Endothelial cell of umbilical vein (primary cell): ENCODE results near the gene PCNX1. TPM values are rescaled to one million over a fixed set of nuclear protein-coding genes. Genes with fewer than 3 reads are reported as not detected.

Experiments used
- BruUV-seq: library from RNA; stranded (reverse); fragments of 400-500 nt; replicated peaks from 2 replicates; lab custom pipeline; 2021; lab: Mats Ljungman, UMichigan
- CTCF ChIA-PET: fragments of 300-600, 350-600 bp; sonication (Branson Sonifier 250); formaldehyde crosslinking; loops from one replicate; lab custom pipeline; 2021; ENCODE audit warnings: antibody characterized with exemption, inconsistent platforms; lab: Charles Lee
- POLR2A ChIA-PET: fragments of 300-600, 350-600 bp; sonication (Branson Sonifier 250); formaldehyde crosslinking; loops from one replicate; lab custom pipeline; 2021; ENCODE audit warnings: antibody characterized with exemption, inconsistent platforms; lab: Charles Lee
- DNase-seq: peaks from one replicate; pipeline ENCODE4 v3.0.0-alpha.2; 2011; ENCODE audit warnings: low read depth, low spot score
- FAIRE-seq: peaks from 2 replicates; lab custom pipeline; 2011; peaks lifted over from hg19 to GRCh38; lab: Jason Lieb, UNC
- H2AFZ ChIP-seq: 2 replicates; pipeline ENCODE4 v1.6.0; 2012; ENCODE audit warnings: low read depth, low read length, control low read depth, inconsistent platforms
- H3K27ac ChIP-seq: 2 replicates; pipeline ENCODE4 v1.5.1; 2011; ENCODE audit warnings: low read depth, mild to moderate bottlenecking, control low read depth, low read length, moderate library complexity; ENCODE audit not compliant: insufficient read depth
- H3K27me3 ChIP-seq, 2 experiments: 2 replicates each; pipeline versions ENCODE4 v1.6.0 to v1.6.1; 2011; ENCODE audit warnings: low read length in 2 of 2, mixed read lengths in 1 of 2; ENCODE audit not compliant: control insufficient read depth in 2 of 2, insufficient read depth in 2 of 2
- H3K36me3 ChIP-seq, 2 experiments: 2 replicates in 1 of 2; 3 replicates in 1 of 2; pipeline ENCODE4 v1.5.1; 2011; ENCODE audit warnings: low read length in 2 of 2, mild to moderate bottlenecking in 1 of 2, moderate library complexity in 1 of 2; ENCODE audit not compliant: control insufficient read depth in 2 of 2, insufficient read depth in 2 of 2; ENCODE audit errors: extremely low read depth in 1 of 2
- H3K4me1 ChIP-seq: 3 replicates; pipeline ENCODE4 v1.5.1; 2011; ENCODE audit warnings: mild to moderate bottlenecking, low read length; ENCODE audit not compliant: control insufficient read depth, insufficient read depth; ENCODE audit errors: extremely low read depth
- H3K4me2 ChIP-seq: 2 replicates; pipeline ENCODE4 v1.6.1; 2011; ENCODE audit warnings: low read length, control low read depth, mixed read lengths; ENCODE audit not compliant: insufficient read depth
- H3K4me3 ChIP-seq, 3 experiments: fragments of 200-600 bp in 1 of 3; sonication (generic), shearing (Covaris generic) in 1 of 3; replicated peaks in 1 of 3; 2 replicates each; pipeline ENCODE4 v1.5.1; 2011 to 2016; ENCODE audit warnings: control low read depth in 3 of 3, low read length in 3 of 3, mild to moderate bottlenecking in 2 of 3, inconsistent platforms in 1 of 3, low read depth in 1 of 3, moderate library complexity in 1 of 3; ENCODE audit not compliant: insufficient read depth in 1 of 3
- H3K79me2 ChIP-seq: 2 replicates; pipeline ENCODE4 v1.6.0; 2012; ENCODE audit warnings: low read length, inconsistent platforms; ENCODE audit not compliant: control insufficient read depth, insufficient read depth
- H3K9ac ChIP-seq: replicated peaks from 2 replicates; pipeline ENCODE3; 2011; ENCODE audit warnings: low read length, control low read depth; ENCODE audit not compliant: insufficient read depth; ENCODE audit errors: extremely low read depth
- H3K9me1 ChIP-seq: replicated peaks from 3 replicates; pipeline ENCODE4 v1.6.0; 2011; ENCODE audit warnings: mild to moderate bottlenecking, low read length; ENCODE audit not compliant: control insufficient read depth, insufficient read depth; ENCODE audit errors: extremely low read depth
- H3K9me3 ChIP-seq: replicated peaks from 2 replicates; pipeline ENCODE4 v1.5.1; 2012; ENCODE audit warnings: low read length, inconsistent platforms; ENCODE audit not compliant: control insufficient read depth, insufficient read depth
- H4K20me1 ChIP-seq: replicated peaks from 2 replicates; pipeline ENCODE3; 2011; ENCODE audit warnings: mild to moderate bottlenecking, low read length; ENCODE audit not compliant: control insufficient read depth, insufficient read depth; ENCODE audit errors: extremely low read depth
- EZH2 ChIP-seq: IDR thresholded peaks from 2 replicates; pipeline ENCODE4 v1.6.1; 2012; ENCODE audit warnings: borderline replicate concordance, low read depth, mild to moderate bottlenecking, moderate library complexity, low read length, inconsistent platforms; ENCODE audit not compliant: severe bottlenecking
- FOS ChIP-seq: IDR thresholded peaks from 2 replicates; pipeline ENCODE4 v1.6.1; 2011; ENCODE audit warnings: mild to moderate bottlenecking, low read length, moderate library complexity, borderline replicate concordance; ENCODE audit not compliant: insufficient read depth
- GATA2 ChIP-seq: IDR thresholded peaks from 2 replicates; pipeline ENCODE4 v1.7.0; 2011; ENCODE audit warnings: low read depth, mild to moderate bottlenecking, moderate library complexity, mixed read lengths, low read length; ENCODE audit not compliant: insufficient read length, insufficient read depth
- MYC ChIP-seq: IDR thresholded peaks from one replicate; pipeline ENCODE4 v1.6.1; 2011; ENCODE audit warnings: mild to moderate bottlenecking, low read depth, low read length
- POLR2AphosphoS5 ChIP-seq: IDR thresholded peaks from 2 replicates; pipeline ENCODE4 v1.6.1; 2012; ENCODE audit warnings: low read depth, mild to moderate bottlenecking, control low read depth, low read length, moderate library complexity; ENCODE audit not compliant: insufficient read depth
- dilution Hi-C: fragments of 300-500 bp; cut with MboI; formaldehyde crosslinking; loops from one replicate; pipeline ENCODE4 v1.15.0; 2019; ENCODE audit warnings: low sequenced_read_pairs; ENCODE audit not compliant: extremely low pct_ligation_motif_present
- intact Hi-C: fragments of 100-400 bp; cut with micrococcal nuclease; formaldehyde crosslinking; loops from one replicate; pipeline ENCODE4 v1.10.0; 2022
- polyA plus RNA-seq, 4 experiments: library from polyadenylated mRNA; depleted of rRNA in 3 of 4; stranded (reverse) in 3 of 4; unstranded in 1 of 4; fragments of >200 nt; gene quantifications; 2 replicates each; pipeline versions ENCODE4 v1.2.1 to v1.2.3, GENCODE V29; 2011 to 2012; ENCODE audit warnings: missing spikeins in 1 of 4
- total RNA-seq: library from RNA; stranded (reverse); gene quantifications from 2 replicates; pipeline ENCODE4 v1.2.3, GENCODE V29; 2021
- TF ChIP-seq, protein P1 (sequence below): IDR thresholded peaks from 2 replicates; pipeline ENCODE4 v1.6.1; 2011; ENCODE audit not compliant: insufficient read depth, insufficient read length
- TF ChIP-seq, protein P2 (sequence below), 2 donors: IDR thresholded peaks; 1 replicate in 1 of 2; 2 replicates in 1 of 2; pipeline ENCODE4 v1.5.1; 2011; ENCODE audit warnings: low read length in 2 of 2, mild to moderate bottlenecking in 2 of 2, moderate library complexity in 2 of 2, control low read depth in 1 of 2, inconsistent platforms in 1 of 2, low read depth in 1 of 2; ENCODE audit not compliant: insufficient read depth in 1 of 2; ENCODE audit errors: extremely low read depth in 1 of 2

Gene PCNX1
- total and polyA plus RNA-seq, 2 donors (not counting 3 experiments of a cell fraction or from before 2014, with no cell fraction given) = 21.4 to 40.5 TPM

GRCh38 chr14:71148627-71149026 lies 241.4 kb downstream of the PCNX1 start:
- FAIRE-seq (no peak), DNase-seq (no peak)
- no peaks in the 10 kb centered on the region for H3K9me1 ChIP-seq
- H3K4me1 ChIP-seq = no peaks in the 10 kb centered on the region
- H3K36me3 ChIP-seq = no peaks in the 10 kb centered on the region
- CTCF ChIA-PET = no interaction called here
- H4K20me1 ChIP-seq = no peaks in the 10 kb centered on the region
- H3K27ac ChIP-seq = no peak overlapping the region
- POLR2A ChIA-PET = no interaction called here
- H3K4me2 ChIP-seq = no peak overlapping the region
- no peak overlapping the region for H2AFZ ChIP-seq
- intact Hi-C loops (no loop called here), dilution Hi-C loops (no loop called here)
- no peaks in the 10 kb centered on the region for H3K79me2 ChIP-seq
- H3K9ac ChIP-seq = no peak overlapping the region
- no peaks in the 10 kb centered on the region for H3K9me3 ChIP-seq
- no peak overlapping the region for H3K4me3 ChIP-seq
- TF ChIP-seq MYC (no peak), FOS (no peak), POLR2AphosphoS5 (no peak), GATA2 (no peak), EZH2 (no peak)
- TF ChIP-seq, protein P1, sequence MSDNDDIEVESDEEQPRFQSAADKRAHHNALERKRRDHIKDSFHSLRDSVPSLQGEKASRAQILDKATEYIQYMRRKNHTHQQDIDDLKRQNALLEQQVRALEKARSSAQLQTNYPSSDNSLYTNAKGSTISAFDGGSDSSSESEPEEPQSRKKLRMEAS = no peak
- TF ChIP-seq, protein P2, sequence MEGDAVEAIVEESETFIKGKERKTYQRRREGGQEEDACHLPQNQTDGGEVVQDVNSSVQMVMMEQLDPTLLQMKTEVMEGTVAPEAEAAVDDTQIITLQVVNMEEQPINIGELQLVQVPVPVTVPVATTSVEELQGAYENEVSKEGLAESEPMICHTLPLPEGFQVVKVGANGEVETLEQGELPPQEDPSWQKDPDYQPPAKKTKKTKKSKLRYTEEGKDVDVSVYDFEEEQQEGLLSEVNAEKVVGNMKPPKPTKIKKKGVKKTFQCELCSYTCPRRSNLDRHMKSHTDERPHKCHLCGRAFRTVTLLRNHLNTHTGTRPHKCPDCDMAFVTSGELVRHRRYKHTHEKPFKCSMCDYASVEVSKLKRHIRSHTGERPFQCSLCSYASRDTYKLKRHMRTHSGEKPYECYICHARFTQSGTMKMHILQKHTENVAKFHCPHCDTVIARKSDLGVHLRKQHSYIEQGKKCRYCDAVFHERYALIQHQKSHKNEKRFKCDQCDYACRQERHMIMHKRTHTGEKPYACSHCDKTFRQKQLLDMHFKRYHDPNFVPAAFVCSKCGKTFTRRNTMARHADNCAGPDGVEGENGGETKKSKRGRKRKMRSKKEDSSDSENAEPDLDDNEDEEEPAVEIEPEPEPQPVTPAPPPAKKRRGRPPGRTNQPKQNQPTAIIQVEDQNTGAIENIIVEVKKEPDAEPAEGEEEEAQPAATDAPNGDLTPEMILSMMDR (IDR thresholded peaks at IDR 0.05; ENCODE audit: extremely low read depth in 1 of 2, insufficient read depth in 1 of 2, low read depth in 1 of 2, low read length in 2 of 2) = no peak
- no TSS peak for BruUV-seq
- H3K27me3 ChIP-seq = no peaks in the 10 kb centered on the region
